ENCODE measurements around the gene SLC16A4. TPM values are rescaled to one million over a fixed set of nuclear protein-coding genes. Genes with fewer than 3 reads are reported as not detected.

SLC16A4 gene
- total RNA-seq, 1 donor from 2014 or later = 7.2 TPM

GRCh38 chr1:110335265-110335664 lies 55.6 kb downstream of the SLC16A4 start:
- DNase-seq (ENCODE audit: low spot score) = no peak

GRCh38 chr1:110328700-110329099 lies 62.1 kb downstream of the SLC16A4 start:
- no peak for DNase-seq (ENCODE audit: low spot score)

- no peak for DNase-seq (ENCODE audit: low spot score)
Observed at GRCh38 chr1:110328274-110328673, 62.6 kb downstream of the SLC16A4 start.

GRCh38 chr1:110326826-110327225 lies 64.0 kb downstream of the SLC16A4 start:
- no peak for DNase-seq (ENCODE audit: low spot score)

GRCh38 chr1:110324667-110325066 lies 66.2 kb downstream of the SLC16A4 start:
- no peak for DNase-seq (ENCODE audit: low spot score)

GRCh38 chr1:110321846-110322245 lies 69.0 kb downstream of the SLC16A4 start:
- no peak for DNase-seq (ENCODE audit: low spot score)

GRCh38 chr1:110321045-110321444 lies 69.8 kb downstream of the SLC16A4 start:
- no peak for DNase-seq (ENCODE audit: low spot score)

GRCh38 chr1:110320168-110320518 lies 70.7 kb downstream of the SLC16A4 start:
- DNase-seq (ENCODE audit: low spot score) = no peak

- no peak for DNase-seq (ENCODE audit: low spot score)
Observed at GRCh38 chr1:110319332-110320167, 71.3 kb downstream of the SLC16A4 start.

- no peak for DNase-seq (ENCODE audit: low spot score)
Observed at GRCh38 chr1:110318046-110318445, 72.8 kb downstream of the SLC16A4 start.

GRCh38 chr1:110316735-110317134 lies 74.1 kb downstream of the SLC16A4 start:
- no peak for DNase-seq (ENCODE audit: low spot score)

Other genes starting within 250 kb of the SLC16A4 start
- gene SLC6A17, start 240.5 kb downstream of the SLC16A4 start, total RNA-seq = not detected
- gene KCNC4, start 180.7 kb downstream of the SLC16A4 start, total RNA-seq = 12.8 TPM
- 21.1 TPM for gene RBM15, start 51.6 kb downstream of the SLC16A4 start, total RNA-seq
- gene LAMTOR5, start 16.7 kb upstream of the SLC16A4 start, total RNA-seq = 134 TPM
- gene PROK1, start 60.1 kb upstream of the SLC16A4 start, total RNA-seq = 1.3 TPM
- gene KCNA10, start 128.1 kb upstream of the SLC16A4 start, total RNA-seq = not detected
- 1.5 TPM for gene KCNA2, start 215.3 kb upstream of the SLC16A4 start, total RNA-seq